ENCODE measurements around the gene DNM3.

DNM3 gene

DNA sequence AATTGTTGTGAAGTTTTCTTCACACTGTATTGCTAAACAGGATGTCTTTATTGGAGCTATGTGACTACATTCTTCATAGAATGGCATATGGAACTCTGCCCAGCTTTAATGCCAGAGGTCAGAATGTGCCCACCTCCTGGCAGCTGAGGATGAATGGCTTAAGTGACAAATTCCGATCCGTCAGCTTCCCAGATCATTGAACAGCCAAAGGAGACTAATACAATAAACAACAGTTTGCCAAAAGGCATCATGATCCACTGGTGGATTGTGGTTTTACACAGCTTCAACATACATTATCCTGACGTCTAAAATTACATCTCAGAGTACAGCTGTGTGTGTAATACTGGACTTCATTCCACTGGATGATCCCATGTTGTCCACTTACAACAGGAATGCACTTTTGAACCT is 510.5 kb downstream of the DNM3 start:
- no peaks in the 10 kb centered on the region for H3K4me1 ChIP-seq (ENCODE audit: control insufficient read depth, low read length)
- no peak for TF ChIP-seq EZH2phosphoT487 (IDR thresholded peaks at IDR 0.05; ENCODE audit: borderline replicate concordance, low read length)
- TF ChIP-seq, protein P1, sequence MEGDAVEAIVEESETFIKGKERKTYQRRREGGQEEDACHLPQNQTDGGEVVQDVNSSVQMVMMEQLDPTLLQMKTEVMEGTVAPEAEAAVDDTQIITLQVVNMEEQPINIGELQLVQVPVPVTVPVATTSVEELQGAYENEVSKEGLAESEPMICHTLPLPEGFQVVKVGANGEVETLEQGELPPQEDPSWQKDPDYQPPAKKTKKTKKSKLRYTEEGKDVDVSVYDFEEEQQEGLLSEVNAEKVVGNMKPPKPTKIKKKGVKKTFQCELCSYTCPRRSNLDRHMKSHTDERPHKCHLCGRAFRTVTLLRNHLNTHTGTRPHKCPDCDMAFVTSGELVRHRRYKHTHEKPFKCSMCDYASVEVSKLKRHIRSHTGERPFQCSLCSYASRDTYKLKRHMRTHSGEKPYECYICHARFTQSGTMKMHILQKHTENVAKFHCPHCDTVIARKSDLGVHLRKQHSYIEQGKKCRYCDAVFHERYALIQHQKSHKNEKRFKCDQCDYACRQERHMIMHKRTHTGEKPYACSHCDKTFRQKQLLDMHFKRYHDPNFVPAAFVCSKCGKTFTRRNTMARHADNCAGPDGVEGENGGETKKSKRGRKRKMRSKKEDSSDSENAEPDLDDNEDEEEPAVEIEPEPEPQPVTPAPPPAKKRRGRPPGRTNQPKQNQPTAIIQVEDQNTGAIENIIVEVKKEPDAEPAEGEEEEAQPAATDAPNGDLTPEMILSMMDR (IDR thresholded peaks at IDR 0.05; ENCODE audit: low read depth, low read length, poor library complexity, severe bottlenecking) = no peak
- H3K4me2 ChIP-seq (ENCODE audit: low read length) = no peak overlapping the region
- H4K20me1 ChIP-seq (ENCODE audit: control insufficient read depth, insufficient read depth, low read depth, low read length) = no peaks in the 10 kb centered on the region
- H3K27me3 ChIP-seq (ENCODE audit: control insufficient read depth, low read length) = no peaks in the 10 kb centered on the region
- no peak overlapping the region for H3K27ac ChIP-seq (ENCODE audit: low read depth, low read length)
- no peaks in the 10 kb centered on the region for H3K9me2 ChIP-seq (replicated peaks; ENCODE audit: control insufficient read depth, low read length)
- no peak overlapping the region for H3K4me3 ChIP-seq (ENCODE audit: low read length)
- no peaks in the 10 kb centered on the region for H3K36me3 ChIP-seq (ENCODE audit: control insufficient read depth, low read length)
- H3F3A ChIP-seq (ENCODE audit: control insufficient read depth, insufficient read depth) = no peaks in the 10 kb centered on the region
- peaks cover 6% of the 10 kb centered on the region; the same call in 1 of the 2 replicates for H3K9me3 ChIP-seq (ENCODE audit: control insufficient read depth, insufficient read depth, low read length)
- H3K79me2 ChIP-seq (ENCODE audit: control insufficient read depth, low read length) = no peaks in the 10 kb centered on the region

DNA sequence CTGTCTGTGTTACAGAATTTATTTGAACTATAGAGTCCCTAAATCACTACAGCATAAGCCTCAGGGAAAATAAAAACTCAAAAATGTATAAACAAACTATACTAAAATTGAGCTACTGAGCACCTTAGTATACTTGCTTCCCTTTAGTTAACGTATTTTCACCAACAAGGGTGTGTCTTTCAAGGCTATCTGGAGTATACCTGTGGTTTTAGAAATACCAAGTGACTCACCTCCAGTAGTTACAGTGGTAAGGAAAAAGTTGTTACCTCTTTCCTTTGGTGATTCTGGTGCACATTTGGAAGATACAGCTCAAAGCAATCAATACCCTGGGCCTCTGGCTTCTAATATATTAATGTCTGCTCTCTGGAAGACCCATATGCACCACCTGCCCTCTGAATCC is 511.1 kb downstream of the DNM3 start:
- Histone ChIP-seq H3K9me2 (replicated peaks; ENCODE audit: control insufficient read depth, low read length) (no peaks in the 10 kb centered on the region), H3K4me2 (ENCODE audit: low read length) (no peak overlapping the region), H3K9me3 (ENCODE audit: control insufficient read depth, insufficient read depth, low read length) (peaks cover 3% of the 10 kb centered on the region; the same call in 1 of the 2 replicates), H3K4me3 (ENCODE audit: low read length) (no peak overlapping the region), H3K79me2 (ENCODE audit: control insufficient read depth, low read length) (no peaks in the 10 kb centered on the region), H3K27me3 (ENCODE audit: control insufficient read depth, low read length) (no peaks in the 10 kb centered on the region), H4K20me1 (ENCODE audit: control insufficient read depth, insufficient read depth, low read depth, low read length) (no peaks in the 10 kb centered on the region), H3K36me3 (ENCODE audit: control insufficient read depth, low read length) (no peaks in the 10 kb centered on the region), H3K27ac (ENCODE audit: low read depth, low read length) (no peak overlapping the region), H3F3A (ENCODE audit: control insufficient read depth, insufficient read depth) (no peaks in the 10 kb centered on the region), H3K4me1 (ENCODE audit: control insufficient read depth, low read length) (no peaks in the 10 kb centered on the region)
- no peak for TF ChIP-seq EZH2phosphoT487 (IDR thresholded peaks at IDR 0.05; ENCODE audit: borderline replicate concordance, low read length)

DNA sequence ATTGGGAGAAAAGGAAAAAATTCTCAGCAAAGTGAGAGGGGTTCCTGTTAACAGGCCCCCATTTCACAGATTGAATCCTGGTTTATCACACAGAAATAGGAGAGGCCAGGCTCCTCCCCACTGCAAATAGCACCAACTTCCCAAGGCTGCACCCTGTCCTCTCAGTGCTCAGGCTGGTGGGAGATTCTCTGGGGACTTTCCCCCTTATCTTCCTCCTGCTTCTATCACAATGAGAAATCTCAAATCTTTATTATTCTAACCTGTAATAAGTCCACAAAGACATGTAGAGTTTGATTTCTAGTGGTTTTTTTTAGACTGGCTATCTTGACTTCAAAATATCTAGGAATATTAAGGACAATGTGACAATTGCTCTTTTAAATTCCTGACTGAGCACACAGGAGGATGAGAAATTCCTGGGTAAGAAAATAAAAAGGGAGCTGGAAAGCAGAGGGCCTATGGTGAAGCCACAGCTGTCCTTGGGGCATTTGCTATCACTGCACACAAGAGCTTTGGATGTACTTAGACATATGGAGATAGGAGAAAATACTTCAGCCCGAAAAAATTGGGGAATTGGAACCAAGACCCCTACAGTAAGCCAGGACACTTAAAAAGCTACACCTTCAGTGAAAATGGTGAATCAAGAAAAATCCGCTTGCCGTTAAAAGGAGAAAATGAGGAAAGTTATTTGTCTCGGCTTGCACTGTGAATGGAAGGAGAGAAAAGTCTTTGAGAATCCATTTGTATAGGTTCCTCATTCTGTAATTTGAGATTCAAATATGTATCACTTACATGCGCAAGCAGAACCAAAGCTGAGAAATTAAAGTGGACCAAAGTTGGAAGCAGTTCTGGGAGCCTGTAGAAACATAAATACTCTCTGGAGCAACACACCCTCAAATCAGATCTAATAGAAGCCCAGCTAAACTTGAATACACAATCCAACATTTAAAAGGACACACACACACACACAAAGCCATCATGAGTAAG is 513.3 kb downstream of the DNM3 start:
- H3K27ac ChIP-seq (ENCODE audit: low read depth, low read length) = no peak overlapping the region
- H3F3A ChIP-seq (ENCODE audit: control insufficient read depth, insufficient read depth) = no peaks in the 10 kb centered on the region
- H3K4me3 ChIP-seq (ENCODE audit: low read length) = no peak overlapping the region
- H3K9me2 ChIP-seq (replicated peaks; ENCODE audit: control insufficient read depth, low read length) = no peaks in the 10 kb centered on the region
- no peaks in the 10 kb centered on the region for H4K20me1 ChIP-seq (ENCODE audit: control insufficient read depth, insufficient read depth, low read depth, low read length)
- H3K9me3 ChIP-seq (ENCODE audit: control insufficient read depth, insufficient read depth, low read length) = no peaks in the 10 kb centered on the region
- H3K4me2 ChIP-seq (ENCODE audit: low read length) = no peak overlapping the region
- H3K4me1 ChIP-seq (ENCODE audit: control insufficient read depth, low read length) = peaks cover 19% of the 10 kb centered on the region
- H3K27me3 ChIP-seq (ENCODE audit: control insufficient read depth, low read length) = no peaks in the 10 kb centered on the region
- H3K36me3 ChIP-seq (ENCODE audit: control insufficient read depth, low read length) = no peaks in the 10 kb centered on the region
- no peaks in the 10 kb centered on the region for H3K79me2 ChIP-seq (ENCODE audit: control insufficient read depth, low read length)
- TF ChIP-seq EZH2phosphoT487 (IDR thresholded peaks at IDR 0.05; ENCODE audit: borderline replicate concordance, low read length) = no peak
- TF ChIP-seq, protein P1 (IDR thresholded peaks at IDR 0.05; ENCODE audit: low read depth, low read length, poor library complexity, severe bottlenecking) = no peak

DNA sequence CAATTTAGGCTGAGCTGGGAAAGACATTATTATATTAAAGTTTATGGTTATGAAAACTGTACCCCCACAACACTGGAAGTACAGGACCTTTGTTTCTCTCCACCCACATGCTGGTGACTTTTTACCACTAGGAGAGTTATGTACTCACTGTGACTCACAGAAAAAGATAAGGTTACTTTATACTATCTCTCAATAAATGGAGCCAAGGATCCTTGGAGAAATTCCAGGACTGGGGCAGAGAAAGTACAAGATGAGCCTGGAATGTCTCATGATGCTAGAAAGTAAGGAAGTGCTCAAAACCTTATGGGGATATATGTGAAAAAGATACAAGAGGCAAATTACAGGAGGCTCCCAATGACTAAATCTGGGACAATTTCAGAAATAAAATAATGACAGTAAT is 515.3 kb downstream of the DNM3 start:
- H3K36me3 ChIP-seq (ENCODE audit: control insufficient read depth, low read length) = no peaks in the 10 kb centered on the region
- no peak overlapping the region for H3K4me3 ChIP-seq (ENCODE audit: low read length)
- no peaks in the 10 kb centered on the region for H3K9me2 ChIP-seq (replicated peaks; ENCODE audit: control insufficient read depth, low read length)
- H3K79me2 ChIP-seq (ENCODE audit: control insufficient read depth, low read length) = no peaks in the 10 kb centered on the region
- peaks cover 38% of the 10 kb centered on the region for H3K4me1 ChIP-seq (ENCODE audit: control insufficient read depth, low read length)
- H3K27me3 ChIP-seq (ENCODE audit: control insufficient read depth, low read length) = no peaks in the 10 kb centered on the region
- H3K4me2 ChIP-seq (ENCODE audit: low read length) = no peak overlapping the region
- TF ChIP-seq EZH2phosphoT487 (IDR thresholded peaks at IDR 0.05; ENCODE audit: borderline replicate concordance, low read length) = no peak
- TF ChIP-seq, protein P1 (IDR thresholded peaks at IDR 0.05; ENCODE audit: low read depth, low read length, poor library complexity, severe bottlenecking) = no peak
- H3K9me3 ChIP-seq (ENCODE audit: control insufficient read depth, insufficient read depth, low read length) = no peaks in the 10 kb centered on the region
- no peaks in the 10 kb centered on the region for H4K20me1 ChIP-seq (ENCODE audit: control insufficient read depth, insufficient read depth, low read depth, low read length)
- H3K27ac ChIP-seq (ENCODE audit: low read depth, low read length) = no peak overlapping the region
- H3F3A ChIP-seq (ENCODE audit: control insufficient read depth, insufficient read depth) = no peaks in the 10 kb centered on the region

Data from DOHH2 (cell line).